H1 (cell line): ENCODE measurements around the gene CHST11. TPM values are rescaled to one million over a fixed set of nuclear protein-coding genes. Genes with fewer than 3 reads are reported as not detected.

ENCODE experiments used
- CTCF ChIA-PET: fragments of 300-600 bp; sonication (Branson Sonifier 250); formaldehyde crosslinking; loops from one replicate; lab custom pipeline; 2021; ENCODE audit not compliant: partially characterized antibody; lab: Charles Lee
- POLR2A ChIA-PET: fragments of 300-600 bp; sonication (Branson Sonifier 250); formaldehyde crosslinking; loops from one replicate; lab custom pipeline; 2021; ENCODE audit warnings: inconsistent platforms; ENCODE audit not compliant: partially characterized antibody; lab: Charles Lee
- DNase-seq, 2 experiments: peaks; one replicate each; pipeline versions ENCODE4 v3.0.0 to v3.0.0-alpha.2; 2010 to 2022; ENCODE audit warnings: low spot score in 2 of 2, low read depth in 1 of 2, mixed read lengths in 1 of 2
- FAIRE-seq: peaks from 2 replicates; lab custom pipeline; 2011; peaks lifted over from hg19 to GRCh38; lab: Jason Lieb, UNC
- H2AFZ ChIP-seq: 2 replicates; pipeline ENCODE4 v1.8.1; 2012; ENCODE audit warnings: low read length, inconsistent platforms
- H2AK5ac ChIP-seq: 2 replicates; pipeline ENCODE4 v1.6.1; 2013; ENCODE audit warnings: low read depth, low read length
- H2BK120ac ChIP-seq: replicated peaks from 2 replicates; pipeline ENCODE3; 2013; ENCODE audit warnings: low read depth, low read length, inconsistent platforms
- H2BK12ac ChIP-seq: 2 replicates; pipeline ENCODE4 v1.6.1; 2013; ENCODE audit warnings: low read depth, low read length
- H2BK15ac ChIP-seq: 2 replicates; pipeline ENCODE4 v1.6.1; 2013; ENCODE audit warnings: low read length
- H2BK20ac ChIP-seq: 2 replicates; pipeline ENCODE4 v1.6.1; 2013; ENCODE audit warnings: low read length
- H2BK5ac ChIP-seq: 2 replicates; pipeline ENCODE4 v1.6.1; 2013; ENCODE audit warnings: low read depth, low read length
- H3K14ac ChIP-seq: 2 replicates; pipeline ENCODE4 v1.6.1; 2013; ENCODE audit warnings: inconsistent platforms; ENCODE audit not compliant: insufficient read length
- H3K18ac ChIP-seq: 2 replicates; pipeline ENCODE4 v1.6.1; 2013; ENCODE audit warnings: low read length; ENCODE audit errors: extremely low read depth
- H3K23ac ChIP-seq: 2 replicates; pipeline ENCODE4 v1.6.1; 2013; ENCODE audit warnings: inconsistent platforms; ENCODE audit not compliant: insufficient read length
- H3K23me2 ChIP-seq: 2 replicates; pipeline ENCODE4 v1.6.1; 2013; ENCODE audit warnings: low read depth, low read length
- H3K27ac ChIP-seq: 2 replicates; pipeline ENCODE4 v1.6.1; 2011; ENCODE audit warnings: low read depth, low read length, inconsistent platforms
- H3K27me3 ChIP-seq, 4 experiments: replicated peaks in 1 of 4; 1 replicate in 1 of 4; 2 replicates in 3 of 4; pipeline versions ENCODE4 v1.6.1 to v1.8.1; 2011 to 2013; ENCODE audit warnings: low read length in 3 of 4, mild to moderate bottlenecking in 3 of 4, inconsistent platforms in 2 of 4, mixed read lengths in 2 of 4, moderate library complexity in 1 of 4; ENCODE audit not compliant: control insufficient read depth in 3 of 4, insufficient read depth in 3 of 4; ENCODE audit errors: extremely low read depth in 1 of 4
- H3K36me3 ChIP-seq, 4 experiments: 2 replicates each; pipeline versions ENCODE4 v1.6.1 to v1.8.1; 2011 to 2013; ENCODE audit warnings: mild to moderate bottlenecking in 4 of 4, low read length in 3 of 4, moderate library complexity in 2 of 4, control low read depth in 1 of 4, inconsistent platforms in 1 of 4; ENCODE audit not compliant: insufficient read depth in 4 of 4, control insufficient read depth in 2 of 4
- H3K4ac ChIP-seq: replicated peaks from 2 replicates; pipeline ENCODE3; 2013; ENCODE audit warnings: low read length, low read depth, mixed read lengths, inconsistent platforms; ENCODE audit not compliant: insufficient read length
- H3K4me1 ChIP-seq, 4 experiments: replicated peaks in 1 of 4; 1 replicate in 1 of 4; 2 replicates in 3 of 4; pipeline versions ENCODE4 v1.6.1 to v1.8.1; 2011 to 2013; ENCODE audit warnings: low read length in 3 of 4, inconsistent platforms in 2 of 4, mixed read lengths in 1 of 4; ENCODE audit not compliant: insufficient read depth in 4 of 4, control insufficient read depth in 3 of 4
- H3K4me2 ChIP-seq, 2 experiments: 2 replicates each; pipeline versions ENCODE4 v1.6.1 to v1.8.1; 2011 to 2013; ENCODE audit warnings: low read depth in 2 of 2, low read length in 2 of 2, control low read depth in 1 of 2, inconsistent platforms in 1 of 2, mild to moderate bottlenecking in 1 of 2; ENCODE audit not compliant: insufficient read depth in 1 of 2
- H3K4me3 ChIP-seq, 4 experiments: fragments of 200-600, 300-600 bp in 1 of 4; sonication (generic), shearing (Covaris generic), sonication (Bioruptor Twin) in 1 of 4; 2 replicates each; pipeline versions ENCODE4 v1.5.1 to v1.8.1; 2011 to 2016; ENCODE audit warnings: low read length in 4 of 4, low read depth in 3 of 4, control low read depth in 2 of 4, inconsistent platforms in 2 of 4, mild to moderate bottlenecking in 2 of 4, mixed read lengths in 1 of 4, moderate library complexity in 1 of 4; ENCODE audit not compliant: insufficient read depth in 2 of 4; ENCODE audit errors: extremely low read depth in 1 of 4
- H3K56ac ChIP-seq: replicated peaks from 2 replicates; pipeline ENCODE3; 2013; ENCODE audit warnings: low read depth, mild to moderate bottlenecking, mixed read lengths, low read length, inconsistent platforms; ENCODE audit not compliant: insufficient read length
- H3K79me1 ChIP-seq: 2 replicates; pipeline ENCODE4 v1.6.1; 2013; ENCODE audit warnings: low read depth, low read length, control low read depth
- H3K79me2 ChIP-seq, 2 experiments: 2 replicates each; pipeline versions ENCODE4 v1.6.1 to v1.8.1; 2012 to 2013; ENCODE audit warnings: low read length in 2 of 2, mild to moderate bottlenecking in 2 of 2, inconsistent platforms in 1 of 2; ENCODE audit not compliant: insufficient read depth in 2 of 2, control insufficient read depth in 1 of 2
- H3K9ac ChIP-seq, 4 experiments: replicated peaks in 1 of 4; 1 replicate in 1 of 4; 2 replicates in 3 of 4; pipeline versions ENCODE4 v1.6.1 to v1.8.1; 2011 to 2013; ENCODE audit warnings: low read depth in 3 of 4, low read length in 3 of 4, control low read depth in 2 of 4, mild to moderate bottlenecking in 2 of 4, moderate library complexity in 2 of 4, inconsistent platforms in 1 of 4; ENCODE audit errors: extremely low read depth in 1 of 4
- H3K9me3 ChIP-seq, 2 experiments: 2 replicates each; pipeline versions ENCODE4 v1.6.1 to v1.8.1; 2012 to 2013; ENCODE audit warnings: mild to moderate bottlenecking in 2 of 2, moderate library complexity in 2 of 2, control low read depth in 1 of 2, inconsistent platforms in 1 of 2, low read depth in 1 of 2, low read length in 1 of 2, mixed read lengths in 1 of 2; ENCODE audit not compliant: insufficient read depth in 2 of 2
- H4K20me1 ChIP-seq, 2 experiments: replicated peaks in 1 of 2; 2 replicates each; pipeline versions ENCODE3 to v1.8.1; 2011 to 2013; ENCODE audit warnings: inconsistent platforms in 2 of 2, low read length in 2 of 2, mild to moderate bottlenecking in 1 of 2; ENCODE audit not compliant: insufficient read depth in 2 of 2, control insufficient read depth in 1 of 2
- H4K5ac ChIP-seq: 2 replicates; pipeline ENCODE4 v1.6.1; 2013; ENCODE audit warnings: low read length, low read depth, mixed read lengths, inconsistent platforms; ENCODE audit not compliant: insufficient read length
- H4K8ac ChIP-seq: 2 replicates; pipeline ENCODE4 v1.8.0; 2013; ENCODE audit warnings: mild to moderate bottlenecking, moderate library complexity, low read length, inconsistent platforms; ENCODE audit not compliant: insufficient read depth; ENCODE audit errors: extremely low read depth
- H4K91ac ChIP-seq: replicated peaks from 2 replicates; pipeline ENCODE3; 2013; ENCODE audit warnings: low read length, mixed read lengths, inconsistent platforms; ENCODE audit not compliant: insufficient read length
- TAF7 ChIP-seq: optimal IDR thresholded peaks from 2 replicates; pipeline ENCODE3; 2011; ENCODE audit warnings: low read depth, mild to moderate bottlenecking, inconsistent platforms, low read length, moderate library complexity, borderline replicate concordance
- TEAD4 ChIP-seq: IDR thresholded peaks from 2 replicates; pipeline ENCODE4 v1.6.1; 2012; ENCODE audit warnings: low read depth, low read length, inconsistent platforms, mixed read lengths
- WGBS, 2 experiments: shearing (Covaris generic) in 1 of 2; methylation state at CpG; one replicate each; pipeline versions ENCODE4 v1.1.6 to v1.1.7; 2013 to 2015; ENCODE audit warnings: low lambda C conversion rate in 2 of 2, mixed read lengths in 2 of 2, inconsistent platforms in 1 of 2, low coverage in 1 of 2, missing lambda C conversion rate in 1 of 2; ENCODE audit not compliant: insufficient replicate concordance in 2 of 2, insufficient coverage in 1 of 2, insufficient read length in 1 of 2; ENCODE audit errors: extremely low coverage in 1 of 2, missing lambda C conversion rate in 1 of 2; 5-methylcytosine and 5-hydroxymethylcytosine counted together
- polyA plus RNA-seq, 7 experiments: library from polyadenylated mRNA; depleted of rRNA in 3 of 7; stranded (reverse) in 5 of 7; unstranded in 2 of 7; fragments of >200 nt in 5 of 7; fragments of 200-250 nt in 2 of 7; gene quantifications; 1 replicate in 5 of 7; 2 replicates in 1 of 7; 4 replicates in 1 of 7; pipeline versions ENCODE4 v1.2.1 to v1.2.3, GENCODE V29; 2011 to 2013; ENCODE audit warnings: missing spikeins in 2 of 7, mixed read lengths in 2 of 7
- total RNA-seq: library from RNA; stranded (reverse); fragmentation: NEBNext Ultra II Directional; extraction: Animal tissue kit (Norgen Biotek cat#: 25700); gene quantifications from 2 replicates; pipeline ENCODE4 v1.2.1, GENCODE V29; 2021

CHST11 gene
- total and polyA plus RNA-seq, 2 of the 8 experiments (the other 6 are each of a cell fraction or from before 2014, with no cell fraction given): 14.4 to 20.8 TPM

GRCh38 chr12:104677441-104678089 is 220.8 kb downstream of the CHST11 start:
- H3K9ac ChIP-seq: no peak overlapping the region
- H3K27ac ChIP-seq: no peak overlapping the region
- no peak for DNase-seq
- H3K23ac ChIP-seq: no peak overlapping the region
- no peak overlapping the region for H2BK20ac ChIP-seq
- H3K4me1 ChIP-seq: peaks cover 0 to 4% (median 1%) of the 10 kb centered on the region in 4 experiments; a peak in 1 of 7 replicates
- no peak overlapping the region for H4K8ac ChIP-seq
- no peaks in the 10 kb centered on the region; a peak in 1 of 8 replicates for H3K36me3 ChIP-seq
- H2BK5ac ChIP-seq: no peak overlapping the region
- ChIA-PET CTCF (interaction anchor here (0.8 to 1.1 kb wide), 2 partner anchors 104 to 142 kb away, joined by 3 read pairs; no protein-coding TSS in a partner anchor), POLR2A (no interaction called here)
- H3K79me1 ChIP-seq: no peaks in the 10 kb centered on the region
- no peaks in the 10 kb centered on the region for H3K27me3 ChIP-seq
- H2BK12ac ChIP-seq: no peak overlapping the region
- no peak overlapping the region for H3K4me3 ChIP-seq
- H4K91ac ChIP-seq: no peak overlapping the region
- H3K56ac ChIP-seq: no peak overlapping the region
- H2AK5ac ChIP-seq: no peak overlapping the region
- FAIRE-seq: no peak
- H3K9me3 ChIP-seq: no peaks in the 10 kb centered on the region
- no peak for TF ChIP-seq TAF7
- 0 out of 2 replicates have a peak, but pooled peaks have one; percentile 31 for TF ChIP-seq TEAD4
- no peak overlapping the region for H3K4me2 ChIP-seq
- no peak overlapping the region for H3K14ac ChIP-seq
- H3K79me2 ChIP-seq: no peaks in the 10 kb centered on the region; a peak in 1 of 4 replicates
- H3K23me2 ChIP-seq: no peaks in the 10 kb centered on the region
- H2AFZ ChIP-seq: no peak overlapping the region
- H2BK15ac ChIP-seq: no peak overlapping the region
- H3K4ac ChIP-seq: no peak overlapping the region
- H2BK120ac ChIP-seq: no peak overlapping the region
- H4K5ac ChIP-seq: no peak overlapping the region
- no peak overlapping the region for H3K18ac ChIP-seq
- no peaks in the 10 kb centered on the region for H4K20me1 ChIP-seq
- WGBS, 2 experiments: 100% methylated on average over 5 of the region's 5 CpGs; no CpG with 5 or more reads in 1 of the 2 experiments
